ENCODE results near the gene SYNGR3.

DNA sequence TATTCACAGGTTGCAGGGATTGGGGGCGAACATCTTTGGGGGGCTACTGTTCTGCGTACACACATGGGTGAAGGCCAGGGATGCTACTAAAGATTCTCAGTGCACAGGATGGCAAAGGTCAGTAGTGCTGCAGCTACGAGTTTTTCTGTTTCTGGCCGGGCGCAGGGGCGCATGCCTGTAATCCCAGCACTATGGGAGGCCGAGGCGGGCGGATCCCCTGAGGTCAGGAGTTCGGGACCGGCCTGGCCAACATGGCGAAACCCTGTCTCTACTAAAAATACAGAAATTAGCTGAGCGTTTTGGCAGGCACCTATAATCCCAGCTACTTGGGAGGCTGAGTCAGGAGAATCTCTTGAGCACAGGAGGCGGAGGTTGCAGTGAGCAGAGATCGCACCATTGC lies 23.8 kb downstream of the SYNGR3 start:
- TF ChIP-seq CREB1 (IDR thresholded peaks at IDR 0.05; ENCODE audit: low read depth) (no peak), EP300 (IDR thresholded peaks at IDR 0.05; ENCODE audit: borderline replicate concordance) (no peak), CEBPB (IDR thresholded peaks at IDR 0.05) (no peak), RAD21 (IDR thresholded peaks at IDR 0.05; ENCODE audit: low read depth) (no peak)
